GM13977 (cell line): ENCODE measurements around the gene LEMD3.

Experiments
- DNase-seq: peaks from one replicate; pipeline ENCODE4 v3.0.0; 2012; ENCODE audit warnings: low spot score
- CTCF ChIP-seq: IDR thresholded peaks from 2 replicates; pipeline ENCODE4 v1.5.1; 2012; ENCODE audit warnings: mild to moderate bottlenecking, control low read depth; ENCODE audit not compliant: insufficient read depth; ENCODE audit errors: extremely low read depth, missing control alignments
- in situ Hi-C: fragments of 300-500 bp; cut with MboI; formaldehyde crosslinking; loops from one replicate; pipeline ENCODE4 v1.12.0; 2022; ENCODE audit warnings: low sequenced_read_pairs, low pct_unique_long_range_greater_than_20kb, mixed read lengths, inconsistent platforms; ENCODE audit not compliant: unreplicated experiment

LEMD3 gene

GRCh38 chr12:65287426-65287825, 118.0 kb downstream of the LEMD3 start:
- no peak for DNase-seq
- no peak for TF ChIP-seq CTCF
- in situ Hi-C loops, result no loop called here

GRCh38 chr12:65292241-65292640, 122.9 kb downstream of the LEMD3 start:
- in situ Hi-C loops, result no loop called here
- no peak for TF ChIP-seq CTCF
- no peak for DNase-seq

GRCh38 chr12:65293735-65294134, 124.4 kb downstream of the LEMD3 start:
- DNase-seq, result no peak
- in situ Hi-C loops, result no loop called here
- TF ChIP-seq CTCF, result no peak

- in situ Hi-C loops, result no loop called here
- TF ChIP-seq CTCF, result no peak
- no peak for DNase-seq
Observed at GRCh38 chr12:65294641-65295262, 125.4 kb downstream of the LEMD3 start.

GRCh38 chr12:65296508-65297265, 127.3 kb downstream of the LEMD3 start:
- in situ Hi-C loops, result no loop called here
- no peak for DNase-seq
- TF ChIP-seq CTCF, result no peak
